IMR-90 (cell line): ENCODE data around the gene CENPX. TPM values are rescaled to one million over a fixed set of nuclear protein-coding genes. Genes with fewer than 3 reads are reported as not detected.

Experiments used
- ATAC-seq: fragments of 200-7000 bp; cut with Tn5 transposase; 2 replicates; pipeline ENCODE4 v1.9.1; 2020; ENCODE audit warnings: low read depth, mild to moderate bottlenecking, moderate library complexity
- BruUV-seq: library from RNA; stranded (reverse); fragments of 400-500 nt; replicated peaks from 2 replicates; lab custom pipeline; 2021; lab: Mats Ljungman, UMichigan
- CTCF ChIA-PET: fragments of 300-600 bp; formaldehyde crosslinking; extraction: SDS; loops from one replicate; lab custom pipeline; 2021; ENCODE audit warnings: antibody characterized with exemption; lab: Yijun Ruan, JAX
- POLR2A ChIA-PET: fragments of 300-600 bp; sonication (Branson Sonifier 250); formaldehyde crosslinking; loops from one replicate; lab custom pipeline; 2022; ENCODE audit warnings: antibody characterized with exemption; ENCODE audit not compliant: unreplicated experiment; lab: Charles Lee
- DNase-seq: peaks from one replicate; pipeline ENCODE4 v3.0.0; 2013
- H2AFZ ChIP-seq: replicated peaks from 2 replicates; pipeline ENCODE3; 2013; ENCODE audit warnings: low read length, mild to moderate bottlenecking; ENCODE audit not compliant: poor library complexity
- H2AK5ac ChIP-seq: 2 replicates; pipeline ENCODE4 v1.6.1; 2013; ENCODE audit warnings: low read depth, low read length, inconsistent platforms
- H2AK9ac ChIP-seq: replicated peaks from 2 replicates; pipeline ENCODE3; 2013; ENCODE audit warnings: mild to moderate bottlenecking, low read depth, low read length, moderate library complexity; ENCODE audit not compliant: poor library complexity
- H2BK120ac ChIP-seq: 2 replicates; pipeline ENCODE4 v1.6.1; 2013; ENCODE audit warnings: low read depth, low read length, inconsistent platforms
- H2BK15ac ChIP-seq: 3 replicates; pipeline ENCODE4 v1.6.1; 2013; ENCODE audit warnings: low read depth, low read length, inconsistent platforms
- H2BK20ac ChIP-seq: 2 replicates; pipeline ENCODE4 v1.6.1; 2013; ENCODE audit warnings: low read depth, mild to moderate bottlenecking, inconsistent platforms, low read length, moderate library complexity
- H2BK5ac ChIP-seq: 2 replicates; pipeline ENCODE4 v1.6.1; 2013; ENCODE audit warnings: mild to moderate bottlenecking, low read depth, low read length, inconsistent platforms; ENCODE audit not compliant: poor library complexity, severe bottlenecking
- H3K14ac ChIP-seq: replicated peaks from 2 replicates; pipeline ENCODE4 v1.6.1; 2013; ENCODE audit warnings: low read depth, low read length, inconsistent platforms
- H3K18ac ChIP-seq: 2 replicates; pipeline ENCODE4 v1.6.1; 2013; ENCODE audit warnings: low read depth, low read length, control low read depth
- H3K23ac ChIP-seq: 2 replicates; pipeline ENCODE4 v1.6.1; 2013; ENCODE audit warnings: low read depth, low read length, inconsistent platforms
- H3K27ac ChIP-seq: 2 replicates; pipeline ENCODE4 v1.5.1; 2013; ENCODE audit warnings: mild to moderate bottlenecking, control low read depth, low read length; ENCODE audit not compliant: insufficient read depth
- H3K27me3 ChIP-seq: 2 replicates; pipeline ENCODE4 v1.6.1; 2013; ENCODE audit warnings: low read length; ENCODE audit not compliant: control insufficient read depth, insufficient read depth
- H3K36me3 ChIP-seq: 2 replicates; pipeline ENCODE4 v1.6.1; 2013; ENCODE audit warnings: low read length, mixed read lengths; ENCODE audit not compliant: control insufficient read depth, insufficient read depth
- H3K4ac ChIP-seq: 2 replicates; pipeline ENCODE4 v1.6.1; 2013; ENCODE audit warnings: low read depth, low read length, inconsistent platforms
- H3K4me1 ChIP-seq: 2 replicates; pipeline ENCODE4 v1.6.1; 2013; ENCODE audit warnings: low read length, mixed read lengths; ENCODE audit not compliant: control insufficient read depth, insufficient read depth
- H3K4me2 ChIP-seq: 2 replicates; pipeline ENCODE4 v1.6.1; 2013; ENCODE audit warnings: low read depth, mild to moderate bottlenecking, control low read depth, low read length, moderate library complexity
- H3K4me3 ChIP-seq: 2 replicates; pipeline ENCODE4 v1.5.1; 2013; ENCODE audit warnings: low read depth, mild to moderate bottlenecking, control low read depth, low read length, moderate library complexity; ENCODE audit not compliant: insufficient read depth
- H3K56ac ChIP-seq: 2 replicates; pipeline ENCODE4 v1.6.1; 2013; ENCODE audit warnings: low read length, inconsistent platforms; ENCODE audit not compliant: insufficient read depth; ENCODE audit errors: extremely low read depth
- H3K79me1 ChIP-seq, 2 experiments: 2 replicates each; pipeline ENCODE4 v1.6.1; 2013; ENCODE audit warnings: low read length in 2 of 2, inconsistent platforms in 1 of 2, low read depth in 1 of 2
- H3K9ac ChIP-seq: 2 replicates; pipeline ENCODE4 v1.6.1; 2013; ENCODE audit warnings: low read depth, low read length, control low read depth
- H3K9me1 ChIP-seq: 2 replicates; pipeline ENCODE4 v1.6.1; 2013; ENCODE audit warnings: low read length, inconsistent platforms; ENCODE audit not compliant: insufficient read depth
- H3K9me3 ChIP-seq: 2 replicates; pipeline ENCODE4 v1.6.1; 2013; ENCODE audit warnings: low read length; ENCODE audit not compliant: control insufficient read depth, insufficient read depth
- H4K20me1 ChIP-seq: 2 replicates; pipeline ENCODE4 v1.6.1; 2013; ENCODE audit warnings: low read length, inconsistent platforms; ENCODE audit not compliant: insufficient read depth
- H4K5ac ChIP-seq: 2 replicates; pipeline ENCODE4 v1.6.1; 2013; ENCODE audit warnings: mild to moderate bottlenecking, low read depth, low read length, control low read depth
- H4K8ac ChIP-seq, 2 experiments: 2 replicates each; pipeline ENCODE4 v1.6.1; 2013; ENCODE audit warnings: low read depth in 2 of 2, low read length in 2 of 2, control low read depth in 1 of 2, inconsistent platforms in 1 of 2
- H4K91ac ChIP-seq: 2 replicates; pipeline ENCODE4 v1.6.1; 2013; ENCODE audit warnings: low read depth, low read length, inconsistent platforms; ENCODE audit not compliant: insufficient read depth
- BHLHE40 ChIP-seq: fragments of 150-350 bp; IDR thresholded peaks from 2 replicates; pipeline ENCODE4 v1.6.1; 2016; ENCODE audit warnings: mild to moderate bottlenecking, low read depth, low read length
- ELK1 ChIP-seq: fragments of 150-350 bp; IDR thresholded peaks from 2 replicates; pipeline ENCODE4 v1.6.1; 2016; ENCODE audit warnings: low read depth, mild to moderate bottlenecking, low read length, moderate library complexity, borderline replicate concordance
- MXI1 ChIP-seq: IDR thresholded peaks from 2 replicates; pipeline ENCODE4 v1.6.1; 2012; ENCODE audit warnings: low read depth, mild to moderate bottlenecking, low read length, moderate library complexity, borderline replicate concordance
- POLR2A ChIP-seq: IDR thresholded peaks from 2 replicates; pipeline ENCODE4 v1.6.1; 2012; ENCODE audit warnings: mild to moderate bottlenecking, low read depth, low read length
- RAD21 ChIP-seq: IDR thresholded peaks from 2 replicates; pipeline ENCODE4 v1.6.1; 2012; ENCODE audit warnings: low read length, improper control_type of control experiment
- WGBS, 2 experiments: methylation state at CpG; one replicate each; pipeline versions ENCODE4 v1.1.5 to v1.1.7; 2013; ENCODE audit warnings: missing lambda C conversion rate in 2 of 2; ENCODE audit not compliant: insufficient read length in 1 of 2; ENCODE audit errors: extremely low coverage in 2 of 2; 5-methylcytosine and 5-hydroxymethylcytosine counted together
- dilution Hi-C: fragments of 300-500 bp; cut with HindIII; formaldehyde crosslinking; loops from one replicate; pipeline ENCODE4 v1.14.3; 2018; ENCODE audit warnings: low sequenced_read_pairs; ENCODE audit not compliant: unreplicated experiment
- in situ Hi-C: fragments of 300-500 bp; cut with MboI; formaldehyde crosslinking; loops from 3 replicates; pipeline ENCODE4 v1.14.3; 2019; ENCODE audit warnings: low sequenced_read_pairs, inconsistent platforms, mixed read lengths
- intact Hi-C: fragments of 100-400 bp; cut with micrococcal nuclease; formaldehyde crosslinking; loops from 2 replicates; pipeline ENCODE4 v1.10.0; 2022
- polyA plus RNA-seq, 3 experiments: library from polyadenylated mRNA; depleted of rRNA; stranded (reverse); fragments of >200 nt; gene quantifications; 2 replicates each; pipeline ENCODE4 v1.2.3, GENCODE V29; 2012; ENCODE audit warnings: low replicate concordance in 1 of 3
- total RNA-seq: library from RNA; depleted of rRNA; stranded (reverse); fragments of >200 nt; gene quantifications from 2 replicates; pipeline ENCODE4 v1.2.3, GENCODE V29; 2012

Gene CENPX
- total and polyA plus RNA-seq, 2 of the 4 experiments (the other 2 are of a cell fraction), result 44.8 to 86.8 TPM

DNA sequence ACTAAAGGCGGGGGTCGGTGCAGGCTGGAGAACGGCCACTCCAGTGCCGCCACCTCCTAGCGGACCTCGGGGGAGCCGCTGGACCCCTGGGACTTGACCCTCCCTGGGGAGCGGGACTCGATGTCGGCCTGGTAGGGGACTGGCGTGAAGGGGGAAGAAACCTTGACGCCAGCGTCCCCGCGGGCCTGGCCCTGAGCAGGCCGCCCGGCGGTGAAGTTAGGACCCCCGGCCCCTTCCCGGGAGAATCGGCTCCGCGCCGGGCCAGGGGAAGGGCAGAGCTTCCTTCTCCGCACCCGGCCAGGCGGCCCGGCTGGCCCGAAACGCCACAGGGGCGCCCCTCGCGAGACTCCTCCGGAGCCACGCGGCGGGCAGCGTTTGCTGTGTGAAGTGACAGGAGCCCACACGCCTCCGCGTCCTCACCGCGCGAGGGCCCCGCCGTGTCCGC, 42.5 kb upstream of the CENPX start:
- H2AFZ ChIP-seq, result peak overlapping the region; percentile 100
- H4K8ac ChIP-seq, result peak overlapping the region; percentile 34 to 67; a peak in 3 of 4 replicates
- H3K4me3 ChIP-seq, result peak overlapping the region; percentile 57
- H3K79me1 ChIP-seq, result peaks cover 5 to 36% of the 10 kb centered on the region in 2 experiments; a peak in 3 of 4 replicates
- H3K9me1 ChIP-seq, result no peaks in the 10 kb centered on the region; the same call in 1 of the 2 replicates
- TF ChIP-seq MXI1 (peak; percentile 97), POLR2A (peak; percentile 46; the same call in 1 of the 2 replicates), ELK1 (no peak), RAD21 (no peak), BHLHE40 (no peak)
- in situ Hi-C loops (no loop called here), intact Hi-C loops (no loop called here), dilution Hi-C loops (no loop called here)
- no peak overlapping the region for H3K18ac ChIP-seq
- no peaks in the 10 kb centered on the region for H3K27me3 ChIP-seq
- peaks cover 32% of the 10 kb centered on the region for H3K36me3 ChIP-seq
- peak; percentile 68 for ATAC-seq
- POLR2A ChIA-PET, result no interaction called here
- peak overlapping the region; percentile 98 for H2AK9ac ChIP-seq
- no peak overlapping the region; the same call in 1 of the 2 replicates for H3K23ac ChIP-seq
- peak overlapping the region; percentile 25; the same call in 1 of the 2 replicates for H4K5ac ChIP-seq
- peak overlapping the region; percentile 88 for H3K4me2 ChIP-seq
- H2AK5ac ChIP-seq, result peak overlapping the region; percentile 43
- no peak overlapping the region for H2BK15ac ChIP-seq
- no peak overlapping the region; the same call in 1 of the 2 replicates for H3K14ac ChIP-seq
- no TSS peak for BruUV-seq
- CTCF ChIA-PET, result no interaction called here
- no peaks in the 10 kb centered on the region for H3K9me3 ChIP-seq
- DNase-seq, result peak; percentile 24
- H3K9ac ChIP-seq, result peak overlapping the region; percentile 76
- no peak overlapping the region for H2BK20ac ChIP-seq
- H2BK120ac ChIP-seq, result no peak overlapping the region
- WGBS, 2 experiments, result 1% methylated on average over 18 of the region's 47 CpGs; no CpG with 5 or more reads in 1 of the 2 experiments
- H4K20me1 ChIP-seq, result peaks cover 3% of the 10 kb centered on the region; the same call in 1 of the 2 replicates
- H3K56ac ChIP-seq, result no peak overlapping the region
- peak overlapping the region; percentile 21 for H2BK5ac ChIP-seq
- H3K27ac ChIP-seq, result peak overlapping the region; percentile 51
- H3K4ac ChIP-seq, result peak overlapping the region; percentile 29
- no peak overlapping the region; the same call in 1 of the 2 replicates for H4K91ac ChIP-seq
- H3K4me1 ChIP-seq, result peaks cover 10% of the 10 kb centered on the region
